NCI-H524 (cell line): ENCODE results near the gene PRKAG1.
A peak's percentile ranks its signal among the peaks of the same experiment; 100 is the strongest.

Experiments
- DNase-seq, 2 experiments: peaks; one replicate each; lab custom pipeline; 2025; lab: John Stamatoyannopoulos, UW

PRKAG1 gene

GRCh38 chr12:49010092-49010668 is 8.4 kb downstream of the PRKAG1 start:
- DNase-seq = no peak

- DNase-seq = no peak
Measured at GRCh38 chr12:49008943-49009342, 9.6 kb downstream of the PRKAG1 start.

GRCh38 chr12:49000346-49000745 is 18.2 kb downstream of the PRKAG1 start:
- DNase-seq = peak in 1 of 2 experiments; percentile 69

GRCh38 chr12:48999371-49000131 is 19.0 kb downstream of the PRKAG1 start, which contains the start of gene DDN:
Gene DDN, minus strand, starts transcription at chr12:48999375. Its CDS starts 88 bp downstream, at chr12:48999287.
- peak; percentile 49 to 80 for DNase-seq

- peak in 1 of 2 experiments; percentile 52 for DNase-seq
Measured at GRCh38 chr12:48998497-48999353, 19.9 kb downstream of the PRKAG1 start.

GRCh38 chr12:48997719-48998496 is 20.7 kb downstream of the PRKAG1 start:
- DNase-seq = peak in 1 of 2 experiments; percentile 64

- peak; percentile 30 to 81 for DNase-seq
Measured at GRCh38 chr12:48996794-48997718, 21.5 kb downstream of the PRKAG1 start.

GRCh38 chr12:48995086-48995879 is 23.3 kb downstream of the PRKAG1 start:
- DNase-seq = peak; percentile 77 to 80

GRCh38 chr12:48994224-48995085 is 24.1 kb downstream of the PRKAG1 start:
- no peak for DNase-seq

- DNase-seq = no peak
Measured at GRCh38 chr12:48993787-48994186, 24.8 kb downstream of the PRKAG1 start.

GRCh38 chr12:48991247-48992050 is 27.1 kb downstream of the PRKAG1 start:
- DNase-seq = peak in 1 of 2 experiments; percentile 37

- no peak for DNase-seq
Measured at GRCh38 chr12:48990552-48990951, 28.0 kb downstream of the PRKAG1 start.

- peak in 1 of 2 experiments; percentile 19 for DNase-seq
Measured at GRCh38 chr12:48988030-48988649, 30.4 kb downstream of the PRKAG1 start.

- DNase-seq = no peak
Measured at GRCh38 chr12:48986720-48987291, 31.8 kb downstream of the PRKAG1 start.

- DNase-seq = no peak
Measured at GRCh38 chr12:48985901-48986300, 32.7 kb downstream of the PRKAG1 start.

- DNase-seq = no peak
Measured at GRCh38 chr12:48985475-48985897, 33.1 kb downstream of the PRKAG1 start.
